Thoracic aorta (tissue), 2 donors: ENCODE measurements around the gene SLC17A9. TPM values are rescaled to one million over a fixed set of nuclear protein-coding genes. Genes with fewer than 3 reads are reported as not detected.

ENCODE experiments used
- ATAC-seq: fragments of 150-250 bp; one replicate; pipeline ENCODE4 v1.8.0; 2017; ENCODE audit warnings: low read depth; ENCODE audit not compliant: insufficient number of reproducible peaks, low FRiP score
- DNase-seq: peaks from one replicate; pipeline ENCODE4 v3.0.0-alpha.2; 2020; ENCODE audit warnings: low spot score
- H3K27ac ChIP-seq, 2 donors: fragments of 200-600 bp; sonication (generic); 1 replicate in 1 of 2; 2 replicates in 1 of 2; pipeline ENCODE4 v1.5.1; 2016; ENCODE audit warnings: mild to moderate bottlenecking in 2 of 2, moderate library complexity in 2 of 2
- H3K27me3 ChIP-seq: fragments of 200-600 bp; sonication (generic); replicated peaks from 2 replicates; pipeline ENCODE4 v1.6.0; 2016; ENCODE audit warnings: mild to moderate bottlenecking; ENCODE audit not compliant: insufficient read depth
- H3K36me3 ChIP-seq: fragments of 200-600 bp; sonication (generic); one replicate; pipeline ENCODE4 v1.5.1; 2016
- H3K4me1 ChIP-seq, 2 donors: fragments of 200-600 bp; sonication (generic); 1 replicate in 1 of 2; 2 replicates in 1 of 2; pipeline versions ENCODE4 v1.5.1 to v1.6.0; 2016; ENCODE audit warnings: low read depth in 2 of 2, mild to moderate bottlenecking in 1 of 2; ENCODE audit not compliant: control insufficient read depth in 1 of 2
- H3K4me3 ChIP-seq: fragments of 200-600 bp; sonication (generic); 2 replicates; pipeline ENCODE4 v1.5.1; 2016; ENCODE audit warnings: mild to moderate bottlenecking
- H3K9me3 ChIP-seq: fragments of 200-600 bp; sonication (generic); 2 replicates; pipeline ENCODE4 v1.5.1; 2016
- total RNA-seq, 2 donors: library from RNA; depleted of rRNA; stranded (reverse); fragments of >200 nt; gene quantifications; one replicate each; pipeline versions ENCODE4 v1.1.0 to v1.2.3, GENCODE V29; 2016
- TF ChIP-seq, protein P1 (sequence below): fragments of 200-600 bp; sonication (generic); IDR thresholded peaks from one replicate; pipeline ENCODE4 v1.5.1; 2019; ENCODE audit warnings: antibody characterized with exemption

The SLC17A9 gene
- total RNA-seq, 2 donors from 2014 or later, result 17.9 to 18.8 TPM

DNA sequence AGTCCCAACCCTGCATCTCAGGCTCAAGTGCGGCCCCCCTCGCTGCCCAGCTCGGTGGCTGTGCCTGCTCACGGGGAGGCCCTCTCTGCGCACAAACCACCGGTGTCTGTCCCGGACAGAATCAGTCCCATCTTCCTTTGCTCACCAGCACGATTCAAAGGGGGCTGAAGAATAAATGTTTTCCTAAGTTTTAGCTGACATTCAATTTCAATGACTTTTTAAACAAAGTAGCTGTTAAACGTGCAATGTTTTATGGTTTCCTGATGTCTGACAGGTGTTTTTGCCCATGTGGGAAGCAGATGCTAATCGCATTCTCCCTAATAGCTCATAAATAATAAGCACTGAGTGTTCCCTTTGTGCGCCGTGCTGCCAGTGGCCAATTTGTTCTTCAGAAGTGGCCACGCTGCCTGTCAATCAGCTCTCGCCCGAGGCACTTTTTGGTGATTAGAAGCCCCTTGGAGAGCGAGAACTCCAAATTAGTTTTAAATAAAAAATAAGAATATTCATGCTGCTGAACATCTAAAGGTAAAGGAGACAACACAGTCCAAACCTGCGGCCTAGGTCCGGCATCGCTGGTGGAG, 28.0 kb downstream of the SLC17A9 start:
- no peaks in the 10 kb centered on the region for H3K27me3 ChIP-seq
- no peak for DNase-seq
- H3K27ac ChIP-seq, result no peak overlapping the region
- H3K9me3 ChIP-seq, result no peaks in the 10 kb centered on the region
- no peak for ATAC-seq
- H3K36me3 ChIP-seq, result no peaks in the 10 kb centered on the region
- H3K4me1 ChIP-seq, result no peaks in the 10 kb centered on the region
- TF ChIP-seq, protein P1, sequence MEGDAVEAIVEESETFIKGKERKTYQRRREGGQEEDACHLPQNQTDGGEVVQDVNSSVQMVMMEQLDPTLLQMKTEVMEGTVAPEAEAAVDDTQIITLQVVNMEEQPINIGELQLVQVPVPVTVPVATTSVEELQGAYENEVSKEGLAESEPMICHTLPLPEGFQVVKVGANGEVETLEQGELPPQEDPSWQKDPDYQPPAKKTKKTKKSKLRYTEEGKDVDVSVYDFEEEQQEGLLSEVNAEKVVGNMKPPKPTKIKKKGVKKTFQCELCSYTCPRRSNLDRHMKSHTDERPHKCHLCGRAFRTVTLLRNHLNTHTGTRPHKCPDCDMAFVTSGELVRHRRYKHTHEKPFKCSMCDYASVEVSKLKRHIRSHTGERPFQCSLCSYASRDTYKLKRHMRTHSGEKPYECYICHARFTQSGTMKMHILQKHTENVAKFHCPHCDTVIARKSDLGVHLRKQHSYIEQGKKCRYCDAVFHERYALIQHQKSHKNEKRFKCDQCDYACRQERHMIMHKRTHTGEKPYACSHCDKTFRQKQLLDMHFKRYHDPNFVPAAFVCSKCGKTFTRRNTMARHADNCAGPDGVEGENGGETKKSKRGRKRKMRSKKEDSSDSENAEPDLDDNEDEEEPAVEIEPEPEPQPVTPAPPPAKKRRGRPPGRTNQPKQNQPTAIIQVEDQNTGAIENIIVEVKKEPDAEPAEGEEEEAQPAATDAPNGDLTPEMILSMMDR, result no peak
- no peak overlapping the region for H3K4me3 ChIP-seq

DNA sequence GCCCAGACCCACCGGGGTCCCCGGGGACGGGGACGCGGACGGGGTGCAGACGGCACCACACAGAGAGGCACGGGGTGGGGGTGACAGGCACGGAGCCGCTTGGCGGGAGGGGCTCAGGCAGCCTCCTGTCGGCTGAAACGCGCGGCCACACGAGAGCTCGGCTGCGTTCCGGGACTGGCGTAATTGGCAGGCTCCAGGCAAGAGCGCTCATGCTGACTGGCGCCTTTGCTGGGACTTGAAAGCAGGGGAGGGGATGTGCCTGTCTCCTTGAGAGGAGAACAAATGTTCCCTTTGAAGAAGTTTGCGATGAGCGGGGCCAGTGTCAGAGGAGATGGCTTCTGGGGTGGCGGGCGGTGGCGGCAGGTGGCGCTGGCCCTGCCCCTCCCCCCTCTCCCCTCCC, 28.5 kb downstream of the SLC17A9 start:
- no peak overlapping the region for H3K27ac ChIP-seq
- no peak overlapping the region for H3K4me3 ChIP-seq
- no peaks in the 10 kb centered on the region for H3K27me3 ChIP-seq
- ATAC-seq (no peak), DNase-seq (no peak)
- no peaks in the 10 kb centered on the region for H3K36me3 ChIP-seq
- TF ChIP-seq, protein P1, result no peak
- H3K4me1 ChIP-seq, result no peaks in the 10 kb centered on the region
- H3K9me3 ChIP-seq, result no peaks in the 10 kb centered on the region

DNA sequence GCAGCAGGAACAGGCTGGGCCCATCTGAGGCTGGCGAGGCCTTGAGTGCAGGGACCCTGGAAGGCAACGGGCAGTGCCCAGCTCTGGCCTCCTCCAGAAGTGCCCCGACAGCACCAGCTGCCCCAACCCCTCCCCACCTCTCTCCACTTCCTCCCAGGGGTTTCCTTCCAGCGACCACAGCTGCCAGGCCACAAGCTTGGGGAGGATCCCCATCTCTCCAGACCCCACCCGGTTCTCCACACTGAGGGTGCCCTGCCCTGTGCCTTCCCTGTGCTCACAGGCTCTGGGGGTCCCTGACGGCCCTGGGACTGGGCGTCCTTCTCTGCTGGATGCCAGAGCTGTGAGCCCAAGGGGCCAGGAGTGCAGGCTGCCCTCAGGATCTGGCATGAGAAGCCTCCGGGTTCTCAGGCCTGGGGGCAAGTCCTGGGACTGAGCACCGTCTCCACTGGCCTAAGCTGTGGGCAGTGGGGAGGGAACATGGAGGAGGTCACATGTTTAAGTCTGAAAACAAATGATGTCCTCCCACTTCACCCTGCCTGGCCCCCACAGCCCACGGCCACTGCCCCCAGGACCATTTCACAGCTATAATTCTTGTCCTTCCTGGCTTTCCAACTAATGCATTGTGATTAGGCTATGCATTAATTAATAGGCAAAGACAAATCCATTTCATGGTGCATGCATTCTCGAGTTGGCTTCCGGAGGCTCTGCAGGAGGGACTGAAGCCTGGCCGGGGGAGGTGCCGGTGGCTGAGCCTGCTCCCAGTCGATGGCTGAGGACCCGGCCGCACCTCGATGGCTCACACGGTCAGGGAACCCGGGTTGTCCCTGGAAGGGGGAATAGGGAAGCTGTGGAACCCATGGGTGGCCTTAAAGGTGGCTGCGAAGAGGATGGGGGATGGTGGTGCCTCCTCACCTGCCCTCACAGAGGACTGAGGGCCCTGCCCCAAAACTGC, 29.9 kb downstream of the SLC17A9 start:
- ATAC-seq, result no peak

DNA sequence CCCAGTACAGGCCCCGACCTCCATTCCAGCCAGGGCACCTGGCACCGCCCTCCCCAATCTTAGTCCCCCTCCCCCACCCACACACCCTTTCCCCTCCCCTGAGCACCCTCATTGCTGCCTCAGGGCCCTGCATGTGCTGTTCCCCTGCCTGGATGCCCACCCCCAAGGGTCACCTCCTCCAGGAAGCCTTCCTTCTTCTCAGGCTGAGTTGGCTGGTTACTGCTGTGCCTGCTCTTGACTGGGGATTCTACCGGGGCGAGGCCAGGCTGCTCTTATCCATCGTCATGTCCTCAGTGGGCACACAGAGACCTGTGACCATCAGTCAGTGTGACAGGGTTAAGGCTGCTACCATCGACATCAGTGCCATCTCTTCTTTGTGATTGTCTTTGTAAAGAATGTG, 30.7 kb downstream of the SLC17A9 start:
- Histone ChIP-seq H3K27ac (no peak overlapping the region), H3K4me3 (no peak overlapping the region), H3K9me3 (no peaks in the 10 kb centered on the region), H3K36me3 (no peaks in the 10 kb centered on the region), H3K27me3 (no peaks in the 10 kb centered on the region), H3K4me1 (no peaks in the 10 kb centered on the region)
- TF ChIP-seq, protein P1, result no peak
- ATAC-seq (no peak), DNase-seq (no peak)

More for the DNA sequence above, 29.9 kb downstream of the SLC17A9 start:
- TF ChIP-seq, protein P1, result no peak
- no peak for DNase-seq
- Histone ChIP-seq H3K27ac (no peak overlapping the region), H3K4me3 (no peak overlapping the region), H3K9me3 (no peaks in the 10 kb centered on the region), H3K4me1 (no peaks in the 10 kb centered on the region), H3K27me3 (no peaks in the 10 kb centered on the region), H3K36me3 (no peaks in the 10 kb centered on the region)

DNA sequence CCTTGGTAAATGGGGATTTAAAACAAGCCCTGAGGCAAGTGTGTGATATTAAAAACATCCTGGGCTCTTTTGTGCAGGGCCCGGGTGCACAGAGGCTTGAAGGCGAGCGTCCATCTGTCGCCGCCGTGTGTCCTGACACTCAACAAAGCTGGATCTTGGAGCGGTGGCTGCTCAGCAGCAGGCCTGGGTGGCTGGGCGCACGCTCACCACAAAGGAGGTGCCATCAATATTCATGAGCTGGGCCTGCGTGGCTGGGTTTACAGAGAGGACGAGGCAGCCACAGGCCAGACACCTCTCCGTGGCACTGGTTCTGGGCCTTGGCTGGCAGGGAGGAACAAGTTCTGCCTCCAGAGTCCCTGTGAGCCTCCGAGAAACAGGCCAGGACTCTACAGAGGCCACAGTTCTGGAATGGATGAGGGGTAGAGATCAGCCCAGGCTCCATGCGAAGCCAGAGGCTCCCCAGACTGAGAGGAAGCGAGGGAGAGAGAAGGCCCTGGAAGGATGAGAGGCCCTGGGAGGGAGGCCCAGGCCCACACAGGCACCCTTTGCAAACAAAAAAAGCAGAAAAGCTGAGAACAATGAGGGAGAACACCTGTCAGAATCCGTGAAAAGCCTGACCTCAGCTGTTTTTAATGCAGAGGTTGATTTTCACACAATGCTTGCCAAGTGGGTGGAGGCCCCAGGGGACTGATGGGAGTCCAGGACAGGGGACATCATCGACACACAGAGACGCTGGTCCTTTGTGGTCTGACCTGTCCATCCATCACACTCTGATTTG, 32.3 kb downstream of the SLC17A9 start:
- Histone ChIP-seq H3K4me1 (no peaks in the 10 kb centered on the region), H3K27ac (no peak overlapping the region), H3K36me3 (no peaks in the 10 kb centered on the region), H3K9me3 (no peaks in the 10 kb centered on the region), H3K27me3 (no peaks in the 10 kb centered on the region), H3K4me3 (no peak overlapping the region)
- ATAC-seq (no peak), DNase-seq (no peak)
- TF ChIP-seq, protein P1, result no peak
